ENCODE results near the gene NFATC4.

The NFATC4 gene

DNA sequence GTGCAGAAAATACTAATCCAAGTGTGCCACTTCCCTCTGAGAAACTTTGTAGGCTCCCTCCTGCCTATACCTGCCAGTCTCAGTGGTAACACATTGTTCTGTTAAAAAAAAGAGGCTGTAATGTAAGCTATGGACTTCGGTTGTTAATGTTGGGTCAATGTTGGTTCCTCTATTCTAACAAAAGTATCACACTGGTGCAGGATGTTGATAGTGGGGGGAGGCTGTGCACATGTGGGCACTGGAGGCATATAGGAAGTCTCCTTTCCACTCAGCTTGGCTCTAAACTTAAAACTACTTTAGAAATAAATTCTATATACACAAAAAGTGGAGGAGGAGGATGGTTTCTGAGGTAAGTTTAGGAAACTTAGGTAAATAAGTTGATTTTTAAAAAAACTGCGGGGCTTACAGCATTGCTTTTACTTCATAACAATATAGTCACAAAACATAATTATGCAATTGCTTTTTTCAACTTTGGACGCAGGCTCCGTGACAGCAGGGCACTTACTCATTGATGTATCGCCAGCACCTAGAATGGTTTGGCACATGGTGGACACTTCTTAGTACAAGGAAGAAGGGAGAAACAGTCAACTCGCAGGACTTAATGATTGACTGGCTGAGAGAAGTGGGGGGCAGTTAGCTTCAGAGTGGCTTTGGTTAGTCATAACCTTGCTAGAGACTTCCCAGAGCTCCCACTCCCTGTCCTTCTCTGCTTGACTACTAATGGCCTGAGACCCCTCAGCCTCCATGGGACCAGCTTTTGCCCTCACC, 22.9 kb downstream of the NFATC4 start:
- DNase-seq = no peak

- no peak for DNase-seq
Observed at GRCh38 chr14:24392325-24393091, 24.5 kb downstream of the NFATC4 start.

DNA sequence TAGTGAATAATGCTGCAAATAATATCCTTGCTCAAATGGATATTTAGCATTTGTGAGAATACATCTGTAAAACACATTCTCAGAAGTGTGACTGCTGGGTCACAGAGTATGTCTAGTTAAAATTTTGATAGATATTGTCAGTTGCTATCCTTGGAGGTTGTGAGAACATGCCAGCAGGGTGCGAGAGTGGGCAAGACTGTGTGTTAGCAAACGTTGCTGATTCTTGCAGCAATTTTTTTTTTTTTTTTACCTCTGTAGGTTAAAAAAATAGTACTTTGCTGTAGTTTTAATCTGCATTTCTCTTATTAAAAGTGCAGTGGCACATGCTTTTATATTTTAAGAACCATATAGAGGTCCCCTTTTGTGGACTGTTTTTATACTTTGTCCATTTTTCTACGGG, 26.3 kb downstream of the NFATC4 start:
- DNase-seq = no peak

DNA sequence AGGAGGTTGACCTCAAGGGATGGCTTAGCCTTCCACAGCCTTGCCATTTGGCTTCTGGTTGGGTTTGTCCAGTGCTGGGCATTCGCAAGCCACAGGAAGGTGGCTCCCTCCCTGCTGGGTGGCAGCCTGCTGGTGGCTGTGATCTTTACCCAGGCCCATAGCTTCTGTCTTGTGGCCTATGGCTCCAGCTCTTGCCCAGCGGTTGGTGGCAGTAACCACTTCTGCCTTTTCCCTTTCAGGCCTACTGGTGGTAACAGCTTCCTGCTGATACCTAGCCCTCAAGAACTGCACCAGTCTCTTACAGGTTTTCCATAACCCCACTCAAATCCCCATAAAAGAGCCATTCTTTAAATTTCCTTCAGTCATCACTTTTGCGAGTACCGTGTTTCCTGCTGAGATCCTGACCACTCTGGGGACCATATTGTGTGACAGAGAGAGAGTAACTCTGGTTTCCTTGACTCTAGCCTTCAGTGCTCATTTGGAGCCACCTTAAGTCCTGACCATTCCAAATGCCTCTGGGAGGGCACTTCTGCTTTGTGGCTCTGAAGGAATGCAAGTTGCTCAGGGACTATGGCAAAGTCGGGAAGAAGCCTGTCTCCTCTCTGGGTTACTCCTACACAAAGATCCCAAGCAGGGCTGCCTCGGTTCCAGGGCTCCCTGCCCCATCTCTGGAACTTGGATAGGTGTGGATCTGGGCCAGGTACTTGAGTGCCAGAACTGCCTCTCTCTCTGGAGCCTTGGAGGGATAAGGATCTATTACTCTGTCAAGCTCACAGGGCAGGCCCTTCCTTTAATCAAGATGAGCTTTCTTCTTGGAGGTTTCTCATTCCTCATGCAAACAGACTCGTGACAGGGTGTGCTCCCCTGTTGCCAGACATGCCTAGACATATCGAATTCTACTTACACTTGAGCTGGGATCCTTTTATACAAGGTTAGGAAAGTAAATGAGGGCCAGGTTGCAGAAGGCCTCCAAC, 27.9 kb downstream of the NFATC4 start:
- DNase-seq = no peak

- DNase-seq = no peak
Observed at GRCh38 chr14:24397639-24398292, 29.8 kb downstream of the NFATC4 start.

GRCh38 chr14:24398293-24398652, 30.3 kb downstream of the NFATC4 start:
- no peak for DNase-seq

DNA sequence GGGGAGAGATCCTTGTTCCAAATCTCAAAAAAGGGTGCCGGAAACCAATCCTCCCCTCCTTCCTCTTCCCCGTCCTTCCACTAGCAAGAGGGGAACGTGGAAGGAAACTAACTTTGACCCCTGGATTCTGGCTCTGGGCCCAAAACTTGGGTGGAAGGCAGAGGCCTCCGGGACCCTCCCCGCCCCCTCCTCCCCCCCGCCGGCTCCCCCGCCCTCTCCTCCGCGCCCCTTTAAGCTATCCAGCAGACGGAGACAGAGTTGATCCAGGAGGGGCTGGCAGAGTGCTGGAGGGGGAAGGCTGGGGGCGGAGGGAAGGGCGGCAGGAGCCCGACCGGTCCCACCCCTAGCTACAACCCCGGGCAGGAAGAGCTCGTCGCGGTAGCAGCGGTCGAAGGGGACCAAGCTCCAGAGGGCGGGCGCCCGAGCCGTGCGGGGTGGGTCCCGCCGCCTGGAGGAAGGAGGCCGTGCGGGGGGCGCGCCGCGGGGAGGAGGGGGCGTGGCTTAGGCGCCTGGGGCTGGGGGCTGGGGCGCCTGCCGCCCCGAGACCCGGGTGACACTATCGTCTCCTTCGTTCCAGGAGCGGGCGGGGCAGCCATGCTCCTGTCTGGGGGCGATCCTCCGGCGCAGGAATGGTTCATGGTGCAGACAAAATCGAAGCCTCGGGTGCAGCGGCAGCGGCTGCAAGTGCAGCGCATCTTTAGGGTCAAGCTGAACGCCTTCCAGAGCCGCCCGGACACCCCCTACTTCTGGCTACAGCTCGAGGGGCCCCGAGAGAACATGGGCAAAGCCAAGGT, 30.9 kb downstream of the NFATC4 start, which contains the start of gene NYNRIN:
Gene NYNRIN (plus strand): TSS at position 351 of the 794 bp plus-strand sequence. CDS start 244 bp downstream, at position 595.
- DNase-seq = no peak

DNA sequence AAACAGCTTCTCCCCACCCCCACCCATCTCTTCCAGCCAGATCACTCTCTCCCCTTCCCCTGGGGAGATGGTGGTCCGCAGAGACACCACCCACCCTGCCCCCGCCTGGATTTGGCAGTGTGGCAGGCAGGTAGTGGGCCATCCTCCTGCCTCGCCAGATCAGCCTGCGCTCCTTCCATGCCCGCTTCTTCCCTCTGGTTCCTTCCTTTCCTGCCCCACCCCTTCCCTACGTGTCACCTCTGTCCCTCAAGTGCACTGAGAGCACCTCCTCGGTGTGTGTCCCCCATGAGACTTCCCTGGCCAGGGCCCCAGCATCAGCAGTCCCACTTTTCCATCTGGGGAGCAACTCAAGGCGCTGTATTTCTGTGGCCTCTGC, 31.5 kb downstream of the NFATC4 start:
- no peak for DNase-seq

DNA sequence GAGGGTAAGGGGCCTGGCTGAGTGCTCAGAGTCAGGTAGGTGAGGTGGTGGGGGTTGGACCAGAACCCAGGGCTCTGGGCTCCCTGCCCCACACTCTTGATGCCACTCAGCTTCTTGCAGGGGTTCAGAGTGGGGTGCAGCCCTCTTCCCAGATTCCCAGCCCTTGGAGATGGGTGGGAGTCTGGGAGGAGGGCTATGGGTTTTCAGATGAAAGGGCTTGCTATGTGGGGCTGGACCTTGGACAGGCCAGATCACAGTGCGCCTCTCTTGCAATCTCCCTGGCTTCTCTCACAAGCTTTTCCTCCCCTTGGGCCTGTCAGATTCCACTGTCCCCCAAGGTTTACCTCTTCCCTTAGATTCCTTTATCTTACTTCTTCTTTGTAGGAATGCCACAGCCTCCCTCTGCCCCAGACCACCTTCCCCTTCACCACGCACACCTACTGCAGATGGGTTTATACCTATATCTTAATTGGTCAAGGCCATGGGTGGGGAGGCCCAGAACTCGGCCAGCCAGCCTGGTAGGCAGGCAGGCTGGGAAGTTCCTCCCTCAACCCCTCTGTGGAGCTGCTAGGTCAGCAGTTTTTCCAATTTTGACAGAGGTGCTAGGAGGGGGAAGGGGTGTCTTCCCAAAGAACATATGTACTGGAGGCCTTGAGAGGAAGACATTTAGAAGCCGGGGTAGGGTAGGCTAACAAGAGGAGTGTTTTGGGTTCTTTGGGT, 32.2 kb downstream of the NFATC4 start:
- DNase-seq = no peak

DNA sequence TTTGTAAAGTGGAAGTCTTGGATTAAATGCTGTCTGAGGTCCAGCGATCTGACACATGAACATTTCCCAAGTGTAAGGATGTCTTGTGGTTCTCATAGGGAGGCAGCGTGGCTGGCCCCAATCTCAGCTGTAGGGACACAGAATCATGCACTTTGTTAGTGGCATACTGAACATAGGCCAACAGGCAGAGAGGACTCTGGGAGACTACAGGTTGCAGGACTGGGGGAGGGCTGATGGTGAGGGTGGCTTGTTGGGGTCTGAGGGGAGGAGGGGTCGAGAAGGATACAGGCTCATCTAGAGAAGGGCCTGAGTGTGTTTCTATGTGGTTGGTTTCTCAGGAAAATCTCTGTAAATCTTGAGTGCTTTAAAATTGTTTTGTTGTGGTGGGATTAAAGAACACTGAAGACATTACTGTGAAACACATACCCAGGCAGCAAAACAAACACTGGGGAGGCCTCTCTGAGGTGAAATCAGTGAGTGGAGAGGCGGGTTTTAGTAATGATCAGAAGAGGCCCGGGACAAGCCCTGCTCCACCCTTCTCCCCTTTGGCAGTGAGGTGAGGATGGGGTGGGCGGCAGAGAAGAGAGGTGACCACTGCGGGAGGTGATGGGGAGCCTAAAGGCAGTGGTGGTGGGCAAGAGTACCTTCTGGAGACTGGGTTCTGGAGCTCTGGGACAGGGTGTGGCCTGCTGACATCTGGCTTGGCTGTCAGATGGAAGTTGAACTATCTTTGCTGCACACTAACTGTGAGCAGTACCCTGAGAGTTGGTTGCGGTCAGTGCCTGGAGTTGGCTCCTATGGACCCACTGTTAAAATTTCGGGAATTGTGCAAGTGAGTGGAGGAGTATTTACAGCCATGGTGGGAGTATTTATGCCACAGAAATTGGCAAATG, 34.1 kb downstream of the NFATC4 start:
- DNase-seq = no peak

GRCh38 chr14:24403294-24403998, 35.5 kb downstream of the NFATC4 start:
- DNase-seq = no peak

DNA sequence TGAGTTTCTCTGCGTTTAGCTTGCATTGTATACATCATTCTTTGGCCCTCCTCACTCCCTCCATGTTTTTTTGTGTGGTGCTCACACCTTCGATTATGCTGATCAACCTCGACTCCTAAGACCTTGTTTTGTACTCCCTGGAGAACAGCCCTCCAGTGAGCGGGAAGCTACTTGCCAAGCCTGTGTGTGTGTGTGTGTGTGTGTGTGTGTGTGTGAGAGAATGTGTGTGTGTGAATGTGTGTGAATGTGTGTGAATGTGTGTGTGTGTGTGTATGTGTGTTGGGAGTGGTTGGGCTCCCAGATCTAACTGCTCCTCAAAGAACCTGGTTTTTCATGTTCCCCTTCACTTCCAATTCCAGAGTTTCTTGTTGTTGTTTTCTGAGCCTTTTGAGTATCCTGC, 36.8 kb downstream of the NFATC4 start:
- DNase-seq = no peak

DNA sequence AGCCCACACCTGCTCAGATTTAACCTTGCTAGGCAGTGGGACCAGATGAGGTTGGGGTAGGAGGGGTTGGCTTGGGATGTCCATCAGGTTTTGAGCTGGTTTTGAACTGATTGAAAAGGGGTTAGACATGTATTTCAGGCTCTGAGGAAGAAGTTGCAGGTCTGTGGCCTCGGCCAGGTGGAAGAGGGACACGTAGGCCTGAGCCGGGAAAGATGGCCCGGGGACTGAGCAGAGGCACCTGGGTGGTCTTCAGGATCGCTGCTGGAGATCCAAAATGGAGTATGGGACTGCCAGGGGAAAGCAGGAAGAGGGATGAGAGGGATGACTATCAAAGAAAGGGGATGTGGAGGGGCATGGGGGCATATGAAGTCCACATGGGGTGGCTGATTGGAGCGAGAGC, 38.4 kb downstream of the NFATC4 start:
- DNase-seq = no peak

GRCh38 chr14:24407608-24408325, 39.8 kb downstream of the NFATC4 start:
- DNase-seq = no peak

GRCh38 chr14:24408764-24409163, 40.8 kb downstream of the NFATC4 start:
- no peak for DNase-seq

- no peak for DNase-seq
Observed at GRCh38 chr14:24409192-24409591, 41.2 kb downstream of the NFATC4 start.

GRCh38 chr14:24409956-24410355, 42.0 kb downstream of the NFATC4 start:
- no peak for DNase-seq

Measured in NCI-H1048 (cell line).